Measurements from ENCODE around the gene CBX8. TPM values are rescaled to one million over a fixed set of nuclear protein-coding genes. Genes with fewer than 3 reads are reported as not detected.

Gene CBX8
- total RNA-seq, 1 donor from 2014 or later, result 4.2 TPM

- no peaks in the 10 kb centered on the region for H3K9me3 ChIP-seq (ENCODE audit: control insufficient read depth in 3 of 3, low read length in 3 of 3)
- no peak overlapping the region for H3K9ac ChIP-seq (ENCODE audit: low read depth in 1 of 3, low read length in 3 of 3)
- no peak overlapping the region for H3K4me3 ChIP-seq (ENCODE audit: low read length in 3 of 3)
- peaks cover 5 to 12% (median 8%) of the 10 kb centered on the region in 3 donors for H3K4me1 ChIP-seq (ENCODE audit: control insufficient read depth in 3 of 3, insufficient read depth in 3 of 3, low read length in 3 of 3)
- peaks cover 20 to 25% (median 24%) of the 10 kb centered on the region in 3 donors for H3K27me3 ChIP-seq (ENCODE audit: control insufficient read depth in 3 of 3, insufficient read depth in 3 of 3, low read length in 3 of 3)
- H3K36me3 ChIP-seq (ENCODE audit: control insufficient read depth in 3 of 3, insufficient read depth in 3 of 3, low read length in 3 of 3), result peaks cover 0 to 2% (median under 1%) of the 10 kb centered on the region in 3 donors
- no peak overlapping the region for H3K27ac ChIP-seq (ENCODE audit: low read depth, low read length)
Observed at GRCh38 chr17:79829457-79829856, 32.6 kb upstream of the CBX8 start.

- Histone ChIP-seq H3K4me1 (ENCODE audit: control insufficient read depth in 3 of 3, insufficient read depth in 3 of 3, low read length in 3 of 3) (peaks cover 5 to 12% (median 8%) of the 10 kb centered on the region in 3 donors), H3K27ac (ENCODE audit: low read depth, low read length) (no peak overlapping the region), H3K27me3 (ENCODE audit: control insufficient read depth in 3 of 3, insufficient read depth in 3 of 3, low read length in 3 of 3) (peaks cover 20 to 28% (median 24%) of the 10 kb centered on the region in 3 donors)
Observed at GRCh38 chr17:79829004-79829403, 32.1 kb upstream of the CBX8 start.

GRCh38 chr17:79826841-79827578, 30.1 kb upstream of the CBX8 start:
- H3K27me3 ChIP-seq (ENCODE audit: control insufficient read depth in 3 of 3, insufficient read depth in 3 of 3, low read length in 3 of 3), result peaks cover 20 to 28% (median 24%) of the 10 kb centered on the region in 3 donors
- no peak overlapping the region for H3K9ac ChIP-seq (ENCODE audit: low read depth in 1 of 3, low read length in 3 of 3)
- peaks cover 5 to 8% (median 5%) of the 10 kb centered on the region in 3 donors for H3K4me1 ChIP-seq (ENCODE audit: control insufficient read depth in 3 of 3, insufficient read depth in 3 of 3, low read length in 3 of 3)
- no peak overlapping the region for H3K27ac ChIP-seq (ENCODE audit: low read depth, low read length)
- no peaks in the 10 kb centered on the region for H3K9me3 ChIP-seq (ENCODE audit: control insufficient read depth in 3 of 3, low read length in 3 of 3)
- H3K36me3 ChIP-seq (ENCODE audit: control insufficient read depth in 3 of 3, insufficient read depth in 3 of 3, low read length in 3 of 3), result no peaks in the 10 kb centered on the region
- no peak overlapping the region for H3K4me3 ChIP-seq (ENCODE audit: low read length in 3 of 3)

More at GRCh38 chr17:79829004-79829403, 32.1 kb upstream of the CBX8 start:
- H3K4me3 ChIP-seq (ENCODE audit: low read length in 3 of 3), result no peak overlapping the region
- H3K36me3 ChIP-seq (ENCODE audit: control insufficient read depth in 3 of 3, insufficient read depth in 3 of 3, low read length in 3 of 3), result peaks cover 0 to under 1% (median 0%) of the 10 kb centered on the region in 3 donors
- H3K9ac ChIP-seq (ENCODE audit: low read depth in 1 of 3, low read length in 3 of 3), result no peak overlapping the region
- H3K9me3 ChIP-seq (ENCODE audit: control insufficient read depth in 3 of 3, low read length in 3 of 3), result no peaks in the 10 kb centered on the region

GRCh38 chr17:79826204-79826680, 29.4 kb upstream of the CBX8 start:
- Histone ChIP-seq H3K9me3 (ENCODE audit: control insufficient read depth in 3 of 3, low read length in 3 of 3) (no peaks in the 10 kb centered on the region), H3K4me3 (ENCODE audit: low read length in 3 of 3) (no peak overlapping the region), H3K36me3 (ENCODE audit: control insufficient read depth in 3 of 3, insufficient read depth in 3 of 3, low read length in 3 of 3) (no peaks in the 10 kb centered on the region), H3K4me1 (ENCODE audit: control insufficient read depth in 3 of 3, insufficient read depth in 3 of 3, low read length in 3 of 3) (peaks cover under 1 to 2% (median 2%) of the 10 kb centered on the region in 3 donors), H3K27me3 (ENCODE audit: control insufficient read depth in 3 of 3, insufficient read depth in 3 of 3, low read length in 3 of 3) (peaks cover 20 to 28% (median 27%) of the 10 kb centered on the region in 3 donors), H3K27ac (ENCODE audit: low read depth, low read length) (no peak overlapping the region), H3K9ac (ENCODE audit: low read depth in 1 of 3, low read length in 3 of 3) (no peak overlapping the region)

- Histone ChIP-seq H3K27me3 (ENCODE audit: control insufficient read depth in 3 of 3, insufficient read depth in 3 of 3, low read length in 3 of 3) (peaks cover 21 to 28% (median 28%) of the 10 kb centered on the region in 3 donors), H3K27ac (ENCODE audit: low read depth, low read length) (no peak overlapping the region), H3K9me3 (ENCODE audit: control insufficient read depth in 3 of 3, low read length in 3 of 3) (no peaks in the 10 kb centered on the region), H3K36me3 (ENCODE audit: control insufficient read depth in 3 of 3, insufficient read depth in 3 of 3, low read length in 3 of 3) (no peaks in the 10 kb centered on the region), H3K9ac (ENCODE audit: low read depth in 1 of 3, low read length in 3 of 3) (no peak overlapping the region), H3K4me3 (ENCODE audit: low read length in 3 of 3) (no peak overlapping the region), H3K4me1 (ENCODE audit: control insufficient read depth in 3 of 3, insufficient read depth in 3 of 3, low read length in 3 of 3) (peaks cover 0 to 2% (median 0%) of the 10 kb centered on the region in 3 donors)
Observed at GRCh38 chr17:79825580-79825921, 28.7 kb upstream of the CBX8 start.

GRCh38 chr17:79824893-79825579, 28.2 kb upstream of the CBX8 start:
- Histone ChIP-seq H3K36me3 (ENCODE audit: control insufficient read depth in 3 of 3, insufficient read depth in 3 of 3, low read length in 3 of 3) (no peaks in the 10 kb centered on the region), H3K27me3 (ENCODE audit: control insufficient read depth in 3 of 3, insufficient read depth in 3 of 3, low read length in 3 of 3) (peaks cover 26 to 28% (median 28%) of the 10 kb centered on the region in 3 donors), H3K9ac (ENCODE audit: low read depth in 1 of 3, low read length in 3 of 3) (no peak overlapping the region), H3K4me1 (ENCODE audit: control insufficient read depth in 3 of 3, insufficient read depth in 3 of 3, low read length in 3 of 3) (peaks cover 0 to 2% (median 0%) of the 10 kb centered on the region in 3 donors), H3K4me3 (ENCODE audit: low read length in 3 of 3) (no peak overlapping the region), H3K27ac (ENCODE audit: low read depth, low read length) (no peak overlapping the region), H3K9me3 (ENCODE audit: control insufficient read depth in 3 of 3, low read length in 3 of 3) (no peaks in the 10 kb centered on the region)

- Histone ChIP-seq H3K4me3 (ENCODE audit: low read length in 3 of 3) (no peak overlapping the region), H3K9me3 (ENCODE audit: control insufficient read depth in 3 of 3, low read length in 3 of 3) (no peaks in the 10 kb centered on the region), H3K27me3 (ENCODE audit: control insufficient read depth in 3 of 3, insufficient read depth in 3 of 3, low read length in 3 of 3) (peaks cover 29 to 36% (median 31%) of the 10 kb centered on the region in 3 donors), H3K9ac (ENCODE audit: low read depth in 1 of 3, low read length in 3 of 3) (no peak overlapping the region), H3K27ac (ENCODE audit: low read depth, low read length) (no peak overlapping the region), H3K36me3 (ENCODE audit: control insufficient read depth in 3 of 3, insufficient read depth in 3 of 3, low read length in 3 of 3) (no peaks in the 10 kb centered on the region), H3K4me1 (ENCODE audit: control insufficient read depth in 3 of 3, insufficient read depth in 3 of 3, low read length in 3 of 3) (peaks cover 0 to 2% (median 0%) of the 10 kb centered on the region in 3 donors)
Observed at GRCh38 chr17:79824234-79824633, 27.4 kb upstream of the CBX8 start.

GRCh38 chr17:79822583-79823124, 25.8 kb upstream of the CBX8 start:
- no peak overlapping the region for H3K27ac ChIP-seq (ENCODE audit: low read depth, low read length)
- H3K27me3 ChIP-seq (ENCODE audit: control insufficient read depth in 3 of 3, insufficient read depth in 3 of 3, low read length in 3 of 3), result peaks cover 38 to 46% (median 44%) of the 10 kb centered on the region in 3 donors
- H3K4me1 ChIP-seq (ENCODE audit: control insufficient read depth in 3 of 3, insufficient read depth in 3 of 3, low read length in 3 of 3), result no peaks in the 10 kb centered on the region
- H3K36me3 ChIP-seq (ENCODE audit: control insufficient read depth in 3 of 3, insufficient read depth in 3 of 3, low read length in 3 of 3), result no peaks in the 10 kb centered on the region
- H3K9ac ChIP-seq (ENCODE audit: low read depth in 1 of 3, low read length in 3 of 3), result no peak overlapping the region
- no peak overlapping the region for H3K4me3 ChIP-seq (ENCODE audit: low read length in 3 of 3)
- H3K9me3 ChIP-seq (ENCODE audit: control insufficient read depth in 3 of 3, low read length in 3 of 3), result no peaks in the 10 kb centered on the region

GRCh38 chr17:79821331-79822095, 24.6 kb upstream of the CBX8 start:
- H3K9ac ChIP-seq (ENCODE audit: low read depth in 1 of 3, low read length in 3 of 3), result no peak overlapping the region
- peaks cover 39 to 49% (median 44%) of the 10 kb centered on the region in 3 donors for H3K27me3 ChIP-seq (ENCODE audit: control insufficient read depth in 3 of 3, insufficient read depth in 3 of 3, low read length in 3 of 3)
- no peak overlapping the region for H3K27ac ChIP-seq (ENCODE audit: low read depth, low read length)
- H3K4me3 ChIP-seq (ENCODE audit: low read length in 3 of 3), result no peak overlapping the region
- H3K4me1 ChIP-seq (ENCODE audit: control insufficient read depth in 3 of 3, insufficient read depth in 3 of 3, low read length in 3 of 3), result no peaks in the 10 kb centered on the region
- H3K9me3 ChIP-seq (ENCODE audit: control insufficient read depth in 3 of 3, low read length in 3 of 3), result no peaks in the 10 kb centered on the region
- no peaks in the 10 kb centered on the region for H3K36me3 ChIP-seq (ENCODE audit: control insufficient read depth in 3 of 3, insufficient read depth in 3 of 3, low read length in 3 of 3)

Data from skeletal muscle tissue (tissue), 4 donors.